ENCODE results near the gene NHLH2.

The NHLH2 gene

GRCh38 chr1:115840605-115841460 is at the start of gene NHLH2:
TSS of gene NHLH2 (minus strand) at chr1:115841126. CDS start at chr1:115838372, 2,754 bp downstream.
- TF ChIP-seq CTCF (IDR thresholded peaks at IDR 0.05), result no peak

- no peak for TF ChIP-seq CTCF (IDR thresholded peaks at IDR 0.05)
These were observed 49.7 kb upstream of the NHLH2 start for GRCh38 chr1:115890580-115890979.

- TF ChIP-seq CTCF (IDR thresholded peaks at IDR 0.05), result no peak
These were observed 48.0 kb upstream of the NHLH2 start for GRCh38 chr1:115888976-115889375.

- no peak for TF ChIP-seq CTCF (IDR thresholded peaks at IDR 0.05)
These were observed 42.3 kb upstream of the NHLH2 start for GRCh38 chr1:115882913-115883902.

- TF ChIP-seq CTCF (IDR thresholded peaks at IDR 0.05), result no peak
These were observed 40.2 kb upstream of the NHLH2 start for GRCh38 chr1:115880981-115881672.

- TF ChIP-seq CTCF (IDR thresholded peaks at IDR 0.05), result no peak
These were observed 39.1 kb upstream of the NHLH2 start for GRCh38 chr1:115879977-115880376.

- no peak for TF ChIP-seq CTCF (IDR thresholded peaks at IDR 0.05)
These were observed 36.6 kb upstream of the NHLH2 start for GRCh38 chr1:115877511-115877910.
